ENCODE data around the gene EID2B. TPM values are rescaled to one million over a fixed set of nuclear protein-coding genes. Genes with fewer than 3 reads are reported as not detected.
A peak's percentile ranks its signal among the peaks of the same experiment; 100 is the strongest.

EID2B gene
- total and polyA plus RNA-seq, 4 donors, result 0.75 to 6.0 (median 3.3) TPM

- no peak overlapping the region for H3K4me3 ChIP-seq (ENCODE audit: low read length in 2 of 2)
- H3K9me3 ChIP-seq (ENCODE audit: control insufficient read depth, low read length), result no peaks in the 10 kb centered on the region
- H3K36me3 ChIP-seq (ENCODE audit: control insufficient read depth in 1 of 2, insufficient read depth in 2 of 2, low read length in 1 of 2), result no peaks in the 10 kb centered on the region
- intact Hi-C loops (cut with DNase I), result no loop called here
- 57 to 59% methylated on average over 2 of the region's 2 CpGs for WGBS, 2 donors
- ATAC-seq (ENCODE audit: low FRiP score) (no peak), DNase-seq (no peak)
- H3K4me1 ChIP-seq (ENCODE audit: control insufficient read depth in 1 of 2, insufficient read depth in 2 of 2, low read length in 2 of 2), result no peaks in the 10 kb centered on the region
- no peak overlapping the region for H3K27ac ChIP-seq (ENCODE audit: low read depth in 1 of 2, low read length in 2 of 2)
- H3K27me3 ChIP-seq (ENCODE audit: control insufficient read depth in 1 of 2, insufficient read depth in 2 of 2, low read length in 1 of 2), result peaks cover 0 to 4% of the 10 kb centered on the region in 2 donors
Observed at GRCh38 chr19:39509233-39509632, 23.4 kb downstream of the EID2B start.

- DNase-seq (no peak), ATAC-seq (ENCODE audit: low FRiP score) (no peak)
- H3K4me1 ChIP-seq (ENCODE audit: control insufficient read depth in 1 of 2, insufficient read depth in 2 of 2, low read length in 2 of 2), result no peaks in the 10 kb centered on the region
- WGBS, 2 donors, result 85 to 90% methylated on average over 9 of the region's 9 CpGs
- H3K36me3 ChIP-seq (ENCODE audit: control insufficient read depth in 1 of 2, insufficient read depth in 2 of 2, low read length in 1 of 2), result no peaks in the 10 kb centered on the region
- no peak overlapping the region for H3K4me3 ChIP-seq (ENCODE audit: low read length in 2 of 2)
- no peaks in the 10 kb centered on the region for H3K9me3 ChIP-seq (ENCODE audit: control insufficient read depth, low read length)
- intact Hi-C loops (cut with DNase I), result no loop called here
- H3K27ac ChIP-seq (ENCODE audit: low read depth in 1 of 2, low read length in 2 of 2), result no peak overlapping the region
- peaks cover 0 to 4% of the 10 kb centered on the region in 2 donors for H3K27me3 ChIP-seq (ENCODE audit: control insufficient read depth in 1 of 2, insufficient read depth in 2 of 2, low read length in 1 of 2)
Observed at GRCh38 chr19:39508629-39509028, 24.0 kb downstream of the EID2B start.

- no peaks in the 10 kb centered on the region for H3K36me3 ChIP-seq (ENCODE audit: control insufficient read depth in 1 of 2, insufficient read depth in 2 of 2, low read length in 1 of 2)
- H3K27me3 ChIP-seq (ENCODE audit: control insufficient read depth in 1 of 2, insufficient read depth in 2 of 2, low read length in 1 of 2), result peaks cover 0 to 4% of the 10 kb centered on the region in 2 donors
- no peaks in the 10 kb centered on the region for H3K9me3 ChIP-seq (ENCODE audit: control insufficient read depth, low read length)
- whole genome bisulfite sequencing, 2 donors, result 40 to 49% methylated on average over 24 of the region's 24 CpGs
- intact Hi-C loops (cut with DNase I), result no loop called here
- ATAC-seq (ENCODE audit: low FRiP score) (no peak), DNase-seq (no peak)
- H3K4me1 ChIP-seq (ENCODE audit: control insufficient read depth in 1 of 2, insufficient read depth in 2 of 2, low read length in 2 of 2), result no peaks in the 10 kb centered on the region
- H3K27ac ChIP-seq (ENCODE audit: low read depth in 1 of 2, low read length in 2 of 2), result no peak overlapping the region
- H3K4me3 ChIP-seq (ENCODE audit: low read length in 2 of 2), result peak overlapping the region in 1 of 2 donors; percentile 22
Observed at GRCh38 chr19:39507715-39508364, 24.8 kb downstream of the EID2B start.

GRCh38 chr19:39506944-39507714 is 25.5 kb downstream of the EID2B start:
- intact Hi-C loops (cut with DNase I), result no loop called here
- no peak for ATAC-seq (ENCODE audit: low FRiP score)
- peaks cover 0 to 4% of the 10 kb centered on the region in 2 donors for H3K27me3 ChIP-seq (ENCODE audit: control insufficient read depth in 1 of 2, insufficient read depth in 2 of 2, low read length in 1 of 2)
- H3K4me3 ChIP-seq (ENCODE audit: low read length in 2 of 2), result peak overlapping the region in 1 of 2 donors; percentile 22
- H3K4me1 ChIP-seq (ENCODE audit: control insufficient read depth in 1 of 2, insufficient read depth in 2 of 2, low read length in 2 of 2), result no peaks in the 10 kb centered on the region
- H3K9me3 ChIP-seq (ENCODE audit: control insufficient read depth, low read length), result no peaks in the 10 kb centered on the region
- 4 to 6% methylated on average over 76 to 96 of the region's 96 CpGs for WGBS, 2 donors
- DNase-seq, result no peak
- no peak overlapping the region for H3K27ac ChIP-seq (ENCODE audit: low read depth in 1 of 2, low read length in 2 of 2)
- H3K36me3 ChIP-seq (ENCODE audit: control insufficient read depth in 1 of 2, insufficient read depth in 2 of 2, low read length in 1 of 2), result no peaks in the 10 kb centered on the region

GRCh38 chr19:39506598-39506943 is 26.1 kb downstream of the EID2B start:
- Histone ChIP-seq H3K36me3 (ENCODE audit: control insufficient read depth in 1 of 2, insufficient read depth in 2 of 2, low read length in 1 of 2) (no peaks in the 10 kb centered on the region), H3K27ac (ENCODE audit: low read depth in 1 of 2, low read length in 2 of 2) (no peak overlapping the region), H3K4me1 (ENCODE audit: control insufficient read depth in 1 of 2, insufficient read depth in 2 of 2, low read length in 2 of 2) (no peaks in the 10 kb centered on the region), H3K4me3 (ENCODE audit: low read length in 2 of 2) (no peak overlapping the region), H3K9me3 (ENCODE audit: control insufficient read depth, low read length) (no peaks in the 10 kb centered on the region), H3K27me3 (ENCODE audit: control insufficient read depth in 1 of 2, insufficient read depth in 2 of 2, low read length in 1 of 2) (peaks cover 0 to 4% of the 10 kb centered on the region in 2 donors)
- intact Hi-C loops (cut with DNase I), result no loop called here
- WGBS, 2 donors, result 53 to 68% methylated on average over 7 of the region's 7 CpGs
- DNase-seq (no peak), ATAC-seq (ENCODE audit: low FRiP score) (no peak)

- ATAC-seq (ENCODE audit: low FRiP score) (peak; percentile 87), DNase-seq (peak; percentile 73 to 80)
- Histone ChIP-seq H3K4me3 (ENCODE audit: low read length in 2 of 2) (no peak overlapping the region), H3K27me3 (ENCODE audit: control insufficient read depth in 1 of 2, insufficient read depth in 2 of 2, low read length in 1 of 2) (peaks cover 0 to 4% of the 10 kb centered on the region in 2 donors), H3K36me3 (ENCODE audit: control insufficient read depth in 1 of 2, insufficient read depth in 2 of 2, low read length in 1 of 2) (no peaks in the 10 kb centered on the region), H3K4me1 (ENCODE audit: control insufficient read depth in 1 of 2, insufficient read depth in 2 of 2, low read length in 2 of 2) (no peaks in the 10 kb centered on the region), H3K27ac (ENCODE audit: low read depth in 1 of 2, low read length in 2 of 2) (no peak overlapping the region), H3K9me3 (ENCODE audit: control insufficient read depth, low read length) (no peaks in the 10 kb centered on the region)
- WGBS, 2 donors, result 11 to 14% methylated on average over 49 to 69 of the region's 69 CpGs
- intact Hi-C loops (cut with DNase I), result no loop called here
Observed at GRCh38 chr19:39502640-39503417, 29.8 kb downstream of the EID2B start.

GRCh38 chr19:39501340-39501739 is 31.3 kb downstream of the EID2B start:
- DNase-seq, result no peak
- ATAC-seq (ENCODE audit: low FRiP score), result no peak
- H3K4me1 ChIP-seq (ENCODE audit: control insufficient read depth in 1 of 2, insufficient read depth in 2 of 2, low read length in 2 of 2), result no peaks in the 10 kb centered on the region
- no peak overlapping the region for H3K4me3 ChIP-seq (ENCODE audit: low read length in 2 of 2)
- intact Hi-C loops (cut with DNase I), result no loop called here
- no peak overlapping the region for H3K27ac ChIP-seq (ENCODE audit: low read depth in 1 of 2, low read length in 2 of 2)
- no peaks in the 10 kb centered on the region for H3K9me3 ChIP-seq (ENCODE audit: control insufficient read depth, low read length)
- H3K36me3 ChIP-seq (ENCODE audit: control insufficient read depth in 1 of 2, insufficient read depth in 2 of 2, low read length in 1 of 2), result no peaks in the 10 kb centered on the region
- WGBS, 2 donors, result 75 to 79% methylated on average over 5 of the region's 5 CpGs
- no peaks in the 10 kb centered on the region for H3K27me3 ChIP-seq (ENCODE audit: control insufficient read depth in 1 of 2, insufficient read depth in 2 of 2, low read length in 1 of 2)

- WGBS, 2 donors, result 36 to 38% methylated on average over 4 of the region's 4 CpGs
- no peak overlapping the region for H3K27ac ChIP-seq (ENCODE audit: low read depth in 1 of 2, low read length in 2 of 2)
- no peak for ATAC-seq (ENCODE audit: low FRiP score)
Observed at GRCh38 chr19:39500543-39500942, 32.1 kb downstream of the EID2B start.

More at GRCh38 chr19:39500543-39500942, 32.1 kb downstream of the EID2B start:
- intact Hi-C loops (cut with DNase I), result no loop called here
- DNase-seq, result no peak
- H3K4me1 ChIP-seq (ENCODE audit: control insufficient read depth in 1 of 2, insufficient read depth in 2 of 2, low read length in 2 of 2), result no peaks in the 10 kb centered on the region
- H3K9me3 ChIP-seq (ENCODE audit: control insufficient read depth, low read length), result no peaks in the 10 kb centered on the region
- no peak overlapping the region for H3K4me3 ChIP-seq (ENCODE audit: low read length in 2 of 2)
- no peaks in the 10 kb centered on the region for H3K27me3 ChIP-seq (ENCODE audit: control insufficient read depth in 1 of 2, insufficient read depth in 2 of 2, low read length in 1 of 2)
- no peaks in the 10 kb centered on the region for H3K36me3 ChIP-seq (ENCODE audit: control insufficient read depth in 1 of 2, insufficient read depth in 2 of 2, low read length in 1 of 2)

Data from aorta (tissue), 5 donors.